ENCODE results near the gene ZNF106.

ZNF106 gene

DNA sequence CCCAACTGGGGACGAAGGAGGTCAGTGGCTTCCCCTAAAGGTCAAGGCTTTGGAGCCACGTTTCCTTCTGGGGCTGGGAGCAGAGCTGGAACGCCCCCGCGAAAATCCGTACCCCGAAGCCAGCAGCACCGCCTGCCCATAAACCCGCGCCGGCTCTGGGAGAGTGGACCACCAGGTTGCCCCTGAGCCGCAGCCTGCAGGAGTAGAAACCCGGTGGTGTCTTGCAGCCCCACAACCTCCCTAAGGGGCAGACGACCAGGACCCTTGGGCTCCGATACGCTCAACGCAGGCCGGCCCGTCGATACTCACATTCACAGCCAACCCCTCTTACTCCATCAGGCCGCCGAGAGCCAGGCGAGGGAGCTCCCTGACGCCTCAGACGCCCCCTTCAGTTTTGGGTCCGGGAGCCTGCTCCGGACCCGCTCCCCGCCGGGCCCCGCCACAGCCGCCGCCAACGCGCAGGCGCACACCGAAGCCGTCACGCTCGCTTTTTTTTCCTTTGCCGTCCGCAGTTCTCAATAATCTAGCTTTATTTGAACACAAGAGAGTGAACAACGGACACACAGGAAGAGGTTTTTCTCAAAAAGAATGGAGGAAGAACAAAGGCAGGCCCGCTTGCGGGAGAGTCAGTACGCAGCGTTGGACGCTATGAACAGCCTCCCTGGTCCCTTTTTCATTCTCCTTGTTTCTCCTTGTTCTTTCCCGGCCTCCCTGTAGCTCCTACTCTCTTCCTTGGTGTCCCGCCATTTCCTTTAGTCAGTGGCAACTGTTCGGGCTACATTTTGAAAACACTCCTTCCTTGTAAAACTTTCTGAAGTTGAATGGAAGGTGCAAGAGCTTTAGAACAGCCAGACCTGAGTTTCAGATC lies at the start of gene ZNF106:
Gene ZNF106 (minus strand): TSS at position 471 of the 868 bp plus-strand sequence. CDS start 18,852 bp downstream, outside the sequence.
- DNase-seq (ENCODE audit: low spot score), result peak; percentile 96

DNA sequence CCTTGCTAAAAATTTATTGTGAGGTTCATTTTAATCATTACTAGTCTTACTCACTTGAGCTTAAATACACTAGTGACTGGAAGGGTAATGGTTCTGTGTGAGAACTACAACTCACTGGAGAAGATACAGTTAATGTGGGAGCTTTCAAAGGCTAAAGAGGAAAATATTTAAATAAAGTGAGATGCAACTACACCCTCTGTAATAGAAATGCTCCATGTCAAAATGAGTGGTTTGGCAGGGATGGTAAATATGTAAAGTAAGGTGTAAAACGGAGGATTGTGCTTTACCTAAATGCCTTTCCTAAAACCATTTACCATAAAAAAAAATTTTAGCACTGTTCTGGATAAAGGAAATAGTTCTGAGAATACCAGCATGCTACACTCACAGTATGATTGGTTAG lies 42.3 kb upstream of the ZNF106 start:
- DNase-seq (ENCODE audit: low spot score), result no peak

DNA sequence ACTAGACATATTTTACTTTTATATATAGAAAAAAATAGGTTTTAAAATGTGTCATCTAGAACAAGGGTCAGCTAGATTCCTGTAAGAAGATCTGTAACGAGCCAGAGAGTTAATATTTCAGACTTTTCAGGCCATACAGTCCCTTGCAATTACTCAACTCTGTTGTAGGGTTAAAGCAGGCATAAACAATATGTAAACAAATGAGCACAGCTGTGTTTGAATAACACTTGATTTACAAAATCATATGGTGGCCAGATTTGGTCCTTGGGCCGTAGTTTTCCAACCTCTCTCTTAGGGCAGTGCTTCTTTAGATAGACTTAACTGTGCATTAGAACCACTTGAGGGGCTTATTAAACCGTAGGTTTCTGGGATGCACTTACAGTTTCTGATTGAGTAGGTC lies 38.0 kb upstream of the ZNF106 start:
- DNase-seq (ENCODE audit: low spot score), result no peak

DNA sequence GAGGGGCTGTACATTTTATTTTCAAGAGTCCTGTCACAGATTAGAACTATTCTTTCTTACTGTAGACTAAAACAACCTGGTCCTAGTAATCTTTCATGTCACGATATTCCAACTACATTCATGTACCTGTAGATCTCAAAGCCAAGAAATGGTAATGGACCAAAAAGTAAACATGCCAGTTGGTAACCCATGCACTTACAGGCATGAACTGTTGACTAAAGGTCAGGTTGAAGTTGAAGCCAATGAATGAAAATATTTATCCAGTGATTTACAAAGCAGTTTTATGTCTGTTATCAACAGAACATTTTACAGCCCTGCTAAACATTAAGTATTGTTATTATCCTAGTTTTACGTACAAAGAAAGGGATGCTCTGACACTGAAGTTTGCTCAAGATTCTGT lies 32.4 kb upstream of the ZNF106 start:
- no peak for DNase-seq (ENCODE audit: low spot score)

DNA sequence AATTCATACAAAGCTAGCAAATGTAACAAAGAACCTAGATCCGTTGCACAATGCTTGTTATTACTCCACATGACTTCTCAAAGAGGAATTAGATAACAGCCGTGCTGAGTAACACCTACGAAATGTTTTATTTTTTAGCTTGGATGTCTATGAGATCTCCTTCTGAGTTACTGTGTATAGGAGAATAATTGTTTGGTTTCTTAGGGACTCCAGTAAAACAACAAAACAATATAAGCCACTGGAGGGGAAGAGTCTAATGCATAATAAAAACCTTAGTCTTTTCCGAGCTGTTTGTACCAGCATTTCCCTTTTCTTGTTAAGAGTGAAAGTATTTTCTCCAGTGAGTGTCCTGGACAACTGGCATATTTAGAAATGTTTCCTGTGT lies 20.1 kb upstream of the ZNF106 start:
- DNase-seq (ENCODE audit: low spot score), result peak; percentile 26

DNA sequence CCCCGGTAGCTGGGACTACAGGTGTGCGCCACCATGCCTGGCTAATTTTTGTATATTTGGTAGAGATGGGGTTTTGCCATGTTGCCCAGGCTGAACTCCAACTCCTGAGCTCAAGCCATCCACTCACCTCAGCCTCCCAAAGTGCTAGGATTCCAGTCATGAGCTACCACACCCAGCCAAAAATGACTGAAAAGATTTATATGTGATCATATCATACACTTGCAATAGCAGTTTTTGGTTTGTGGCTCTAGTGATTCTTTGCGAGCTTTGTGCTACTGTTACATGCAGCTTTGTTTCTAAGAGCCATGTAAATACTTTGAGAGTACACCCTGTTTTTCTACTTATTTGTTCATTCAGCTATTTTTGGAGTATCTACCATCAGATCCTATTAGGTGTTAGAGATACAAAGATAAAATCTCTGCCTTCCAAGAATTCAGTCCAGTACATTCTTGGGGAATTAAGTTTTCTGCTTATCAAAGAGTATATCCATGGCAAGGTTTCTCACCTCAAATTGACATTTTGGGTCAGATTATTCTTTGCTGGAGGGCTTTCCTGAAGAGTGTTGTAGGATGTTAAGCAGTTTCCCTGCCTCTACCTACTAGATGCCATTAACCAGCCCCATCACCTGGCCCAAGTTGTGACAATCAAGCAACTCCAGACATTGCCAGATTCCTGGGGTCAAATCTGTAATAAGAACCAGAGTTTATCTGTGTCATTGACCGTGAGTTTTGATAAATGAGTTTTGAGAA lies 19.5 kb upstream of the ZNF106 start:
- no peak for DNase-seq (ENCODE audit: low spot score)

DNA sequence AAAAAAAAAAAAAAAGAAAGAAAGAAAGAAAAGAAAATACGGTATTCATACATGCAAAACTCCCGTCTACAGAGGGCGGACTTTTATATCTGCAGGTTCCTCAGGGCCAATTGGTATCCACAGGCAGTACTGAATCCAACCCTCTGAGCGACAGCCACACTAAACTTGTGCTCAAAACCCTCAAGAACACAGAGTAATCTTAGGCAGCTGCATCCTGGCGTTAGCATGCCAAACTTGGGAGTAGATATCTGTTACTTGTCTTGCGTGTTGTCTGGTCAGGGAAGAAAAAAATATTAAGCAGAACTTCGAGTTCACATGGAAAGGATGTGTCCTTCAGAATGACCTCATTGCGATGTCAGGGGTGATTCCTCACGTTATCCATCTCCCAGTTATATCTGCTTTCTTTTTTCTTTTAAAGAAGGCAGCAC lies 17.3 kb upstream of the ZNF106 start:
- peak; percentile 18 for DNase-seq (ENCODE audit: low spot score)

DNA sequence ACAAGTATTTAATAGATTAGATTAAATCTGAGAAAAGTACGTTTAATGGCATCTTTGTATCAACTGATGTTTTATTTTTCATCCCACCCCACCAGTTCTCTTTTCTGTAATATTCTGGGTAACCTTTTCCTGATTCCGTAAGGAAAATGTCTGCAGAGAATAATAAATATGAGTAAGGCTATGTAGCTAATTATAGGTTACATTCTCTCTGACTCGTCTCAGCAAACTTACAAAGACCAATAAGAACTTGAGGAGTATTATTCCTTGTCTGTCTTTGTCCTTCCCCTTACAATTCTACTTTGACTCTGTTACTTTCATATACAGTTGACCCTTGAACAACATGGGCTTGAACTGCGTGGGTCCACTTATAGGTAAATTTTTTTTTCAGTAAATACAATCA lies 16.6 kb upstream of the ZNF106 start:
- peak; percentile 6 for DNase-seq (ENCODE audit: low spot score)

DNA sequence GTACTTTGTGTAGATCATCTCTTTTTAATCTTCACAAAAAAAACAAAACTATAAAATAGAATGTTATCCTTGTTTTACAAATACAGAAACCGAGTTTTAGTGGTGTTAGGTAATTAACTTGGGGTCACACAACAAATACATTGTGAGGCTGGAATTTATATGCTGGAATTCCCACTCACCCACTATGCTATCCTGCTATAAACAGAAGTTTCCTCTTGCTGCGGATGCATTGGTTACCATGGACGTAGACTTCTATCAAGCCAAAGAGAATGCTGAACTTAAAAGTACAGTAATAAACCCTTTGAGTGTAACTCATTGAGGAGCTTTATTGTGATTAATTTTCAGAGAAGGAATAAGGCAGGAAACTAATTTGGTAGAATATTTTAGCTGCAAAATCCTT lies 13.7 kb upstream of the ZNF106 start:
- no peak for DNase-seq (ENCODE audit: low spot score)

DNA sequence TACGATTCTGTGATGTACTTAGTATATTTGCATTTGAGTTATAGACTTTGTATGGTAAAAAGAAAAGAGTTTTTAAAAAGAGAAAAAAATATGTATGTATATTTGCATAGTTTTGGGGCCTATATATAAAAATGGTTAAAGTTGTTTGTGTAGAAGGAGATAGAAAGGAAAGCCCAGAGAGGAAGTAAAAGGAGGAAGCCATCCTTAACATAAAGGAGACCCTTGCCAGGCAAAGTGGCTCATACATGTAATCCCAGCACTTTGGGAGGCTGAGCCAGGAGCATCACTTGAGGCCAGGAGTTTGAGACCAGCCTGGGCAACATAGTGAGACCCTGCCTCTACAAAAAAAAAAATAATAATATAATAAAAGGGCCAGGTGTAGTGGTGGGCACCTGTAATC lies 12.9 kb upstream of the ZNF106 start:
- no peak for DNase-seq (ENCODE audit: low spot score)

DNA sequence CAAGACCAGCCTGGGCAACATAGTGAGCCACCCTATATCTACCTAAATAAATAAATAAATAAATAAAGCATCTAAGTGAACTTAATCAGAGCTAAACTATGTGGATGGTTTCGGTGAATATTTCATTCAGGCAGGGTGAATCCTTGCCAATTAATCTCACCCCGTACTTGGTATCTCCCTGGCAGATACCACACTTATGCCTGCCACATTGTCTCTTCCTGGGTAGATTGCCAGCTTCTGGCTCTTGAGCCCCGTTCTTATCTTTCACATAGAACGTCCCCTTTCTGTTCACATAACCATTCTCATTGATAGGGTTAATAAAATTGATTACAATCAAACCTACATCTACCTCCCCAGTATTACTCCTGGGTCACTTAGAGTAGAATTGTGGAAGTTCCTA lies 11.5 kb upstream of the ZNF106 start:
- no peak for DNase-seq (ENCODE audit: low spot score)

DNA sequence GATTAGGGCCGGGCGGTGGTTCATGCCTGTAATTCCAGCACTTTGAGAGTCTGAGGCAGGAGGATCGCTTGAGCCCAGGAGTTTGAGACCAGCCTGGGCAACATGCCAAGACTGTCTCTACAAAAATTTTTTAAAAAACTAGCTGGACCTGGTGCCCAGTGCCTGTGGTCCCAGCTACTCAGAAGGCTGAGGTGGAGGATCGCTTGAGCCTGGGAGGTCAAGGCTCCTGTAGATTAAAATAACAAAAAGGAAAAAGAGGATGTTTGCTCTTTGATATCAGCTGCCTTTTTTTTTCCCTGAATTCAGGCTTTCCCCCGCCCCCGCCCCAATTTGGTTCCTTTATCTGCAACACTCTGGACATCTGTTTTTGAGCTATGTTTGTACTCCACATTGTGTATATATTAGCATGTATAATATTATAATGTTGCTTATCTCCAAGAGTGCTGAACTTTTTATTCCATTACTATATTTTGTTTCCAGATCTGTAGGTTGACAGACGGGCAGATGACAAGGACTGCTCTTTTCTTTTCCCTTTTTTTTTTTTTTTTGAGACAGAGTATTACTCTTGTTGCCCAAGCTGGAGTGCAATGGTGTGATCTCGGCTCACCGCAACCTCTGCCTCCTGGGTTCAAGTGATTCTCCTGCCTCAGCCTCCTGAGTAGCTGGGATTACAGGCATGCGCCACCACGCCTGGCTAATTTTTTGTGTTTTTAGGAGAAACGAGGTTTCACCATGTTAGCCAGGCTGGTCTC lies 9.1 kb upstream of the ZNF106 start:
- DNase-seq (ENCODE audit: low spot score), result no peak

DNA sequence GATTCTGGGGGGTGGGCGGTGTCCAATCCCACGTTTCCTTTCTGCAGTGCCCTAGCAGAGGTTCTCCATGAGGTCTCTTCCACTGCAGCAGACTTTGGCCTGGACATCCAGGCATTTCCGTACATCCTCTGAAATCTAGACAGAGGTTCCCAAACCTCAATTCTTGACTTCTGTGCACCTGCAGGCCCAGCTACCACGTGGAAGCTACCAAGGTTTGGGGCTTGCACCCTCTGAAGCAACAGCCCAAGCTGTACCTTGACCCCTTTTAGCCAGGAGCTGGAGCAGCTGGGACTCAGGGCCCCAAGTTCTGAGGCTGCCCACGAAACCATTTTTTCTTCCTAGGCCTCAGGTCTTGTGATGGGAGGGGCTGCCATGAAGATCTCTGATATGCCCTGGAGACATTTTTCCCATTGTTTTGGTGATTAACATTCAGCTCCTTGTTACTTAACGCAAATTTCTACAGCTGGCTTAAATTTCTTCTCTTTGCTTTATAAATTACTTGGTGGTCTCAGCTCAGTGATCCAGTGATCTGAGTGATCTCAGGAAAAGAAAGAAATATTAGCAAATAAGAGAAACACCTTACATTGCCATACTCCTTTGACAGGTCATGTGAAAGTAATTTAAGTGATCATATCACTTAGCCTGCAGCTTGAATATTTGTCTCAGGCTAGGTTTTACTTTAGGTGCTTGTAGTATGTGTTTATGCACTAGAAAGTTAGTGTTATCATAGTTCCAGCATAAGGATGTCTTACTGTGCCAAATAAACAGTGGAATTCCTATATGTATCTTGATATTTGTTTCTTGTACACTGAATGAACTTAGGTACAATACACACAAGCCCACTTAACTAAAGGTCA lies 7.5 kb upstream of the ZNF106 start:
- DNase-seq (ENCODE audit: low spot score), result no peak

DNA sequence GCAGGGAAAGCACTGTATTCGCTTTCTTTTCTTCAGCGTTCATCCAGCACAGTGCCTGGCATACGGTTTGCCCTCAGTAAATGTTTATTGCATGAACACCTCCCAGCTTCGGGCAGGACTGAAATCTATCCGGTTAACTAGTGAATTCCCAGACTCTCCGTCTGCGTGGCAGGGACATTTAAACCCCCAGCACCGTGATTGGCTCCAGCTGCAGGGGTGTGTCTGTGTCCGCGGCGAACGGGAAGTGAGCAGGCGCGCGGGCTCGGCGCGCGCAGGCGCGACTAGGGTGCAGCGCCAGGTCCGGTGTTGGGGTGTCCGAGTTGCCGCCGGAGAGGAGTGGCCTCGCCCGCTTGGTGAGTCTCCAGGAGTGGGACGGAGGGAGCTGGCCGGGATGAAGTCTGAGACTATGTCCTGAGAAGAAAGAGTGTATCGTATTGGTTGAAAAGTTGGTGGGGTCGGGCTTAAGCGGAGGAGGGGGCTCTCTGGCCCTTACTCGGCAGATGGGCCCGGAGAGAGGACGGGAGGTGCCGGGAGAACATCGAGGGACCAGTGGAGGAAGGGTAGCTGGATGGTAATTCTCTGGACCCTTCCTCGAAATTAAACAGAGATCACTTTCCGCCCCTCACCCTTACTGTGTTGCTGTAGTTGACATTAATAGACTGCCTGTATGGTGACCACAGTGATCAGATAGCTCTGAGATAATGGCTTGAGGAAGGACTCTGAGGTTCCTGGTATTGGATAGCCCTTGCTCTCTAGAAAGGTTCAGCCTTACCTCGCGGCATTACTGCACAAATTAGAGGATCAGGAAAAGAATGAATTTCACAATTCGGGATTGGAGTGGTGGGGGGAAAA lies 4.6 kb upstream of the ZNF106 start, which contains the start of gene SNAP23:
Gene SNAP23 (plus strand): TSS at position 274 of the 852 bp plus-strand sequence. CDS start 16,213 bp downstream, outside the sequence.
- DNase-seq (ENCODE audit: low spot score), result peak; percentile 98

DNA sequence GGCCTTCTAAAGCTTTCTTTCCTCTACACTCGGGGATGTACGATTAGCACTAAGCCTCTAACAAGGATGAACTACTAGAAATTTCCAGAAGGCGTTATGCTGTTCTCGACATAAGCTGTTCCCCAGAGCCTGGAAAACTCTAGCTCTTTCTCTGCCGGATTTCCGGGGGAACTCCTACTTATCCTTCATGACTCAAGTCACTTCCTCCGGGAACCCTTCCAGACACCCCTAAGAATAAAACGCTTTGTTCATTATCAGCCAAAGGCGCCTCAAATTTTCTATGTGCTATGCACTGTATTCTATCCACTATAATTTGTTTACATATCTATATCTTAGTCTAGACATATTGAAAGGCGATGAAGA lies 4.0 kb upstream of the ZNF106 start:
- DNase-seq (ENCODE audit: low spot score), result peak; percentile 56

DNA sequence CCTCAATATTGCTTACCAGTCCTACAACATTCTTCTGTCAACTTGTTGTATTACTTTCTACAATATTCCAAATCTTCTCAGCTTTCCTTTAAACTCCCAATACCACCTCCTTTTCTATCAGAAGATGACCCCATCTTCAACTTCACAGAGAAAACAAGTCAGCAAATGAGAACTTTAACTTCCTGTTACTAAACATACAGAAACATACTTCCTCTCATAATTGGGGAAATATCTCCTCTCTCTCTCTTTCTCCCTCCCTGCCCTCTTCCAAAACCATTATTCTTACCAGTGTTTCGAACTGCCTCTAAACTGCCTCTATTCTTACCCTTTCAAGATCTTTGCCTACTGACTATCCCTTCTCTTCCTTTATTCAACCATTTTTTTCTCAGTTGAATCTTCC lies 2.7 kb upstream of the ZNF106 start:
- no peak for DNase-seq (ENCODE audit: low spot score)

DNA sequence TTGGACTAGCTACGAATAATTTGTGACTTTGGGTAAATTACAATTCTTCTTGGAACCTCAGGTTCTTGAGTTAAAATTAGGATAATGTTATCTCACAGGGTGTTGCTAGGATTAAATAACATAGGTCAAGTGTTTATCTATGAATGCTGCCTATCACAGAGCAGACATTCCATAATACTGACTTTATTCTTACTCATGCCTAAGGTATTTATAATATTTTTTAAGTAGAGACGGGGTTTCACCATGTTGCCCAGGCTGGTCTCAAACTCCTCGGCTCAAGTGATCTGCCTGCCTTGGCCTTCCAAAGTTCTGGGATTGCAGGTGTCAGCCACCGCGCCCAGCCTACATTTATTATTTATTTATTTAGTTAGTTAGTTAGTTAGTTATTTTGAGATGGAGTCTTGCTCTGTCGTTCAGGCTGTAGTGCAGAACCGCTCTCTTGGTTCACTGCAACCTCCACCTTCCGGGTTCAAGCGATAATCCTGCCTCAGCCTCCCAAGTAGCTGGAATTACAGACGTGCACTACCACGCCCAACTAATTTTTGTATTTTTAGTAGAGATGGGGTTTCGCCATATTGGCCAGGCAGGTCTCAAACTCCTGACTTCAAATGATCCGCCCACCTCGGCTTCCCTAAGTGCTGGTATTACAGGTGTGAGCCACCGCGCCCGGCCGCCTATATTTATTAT lies 741 bp upstream of the ZNF106 start:
- DNase-seq (ENCODE audit: low spot score), result peak; percentile 63

DNA sequence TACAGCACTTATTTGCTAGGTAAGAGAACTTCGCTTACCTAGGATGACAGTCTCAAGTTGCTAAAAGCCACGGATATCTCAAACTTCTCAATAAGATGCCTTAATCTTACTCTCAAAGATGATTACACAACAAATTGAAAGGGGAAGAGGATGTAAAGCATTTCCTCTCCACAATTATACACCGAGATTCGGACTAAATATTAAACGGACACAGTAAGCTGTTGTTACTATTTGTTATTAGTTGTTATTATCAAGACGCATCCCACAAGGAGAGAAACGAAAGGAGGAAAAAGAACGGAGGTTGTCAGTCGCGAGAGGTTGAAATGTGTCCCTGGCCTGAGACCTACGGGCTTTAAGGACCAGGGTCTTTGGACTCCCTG lies 660 bp downstream of the ZNF106 start:
- DNase-seq (ENCODE audit: low spot score), result peak; percentile 7

DNA sequence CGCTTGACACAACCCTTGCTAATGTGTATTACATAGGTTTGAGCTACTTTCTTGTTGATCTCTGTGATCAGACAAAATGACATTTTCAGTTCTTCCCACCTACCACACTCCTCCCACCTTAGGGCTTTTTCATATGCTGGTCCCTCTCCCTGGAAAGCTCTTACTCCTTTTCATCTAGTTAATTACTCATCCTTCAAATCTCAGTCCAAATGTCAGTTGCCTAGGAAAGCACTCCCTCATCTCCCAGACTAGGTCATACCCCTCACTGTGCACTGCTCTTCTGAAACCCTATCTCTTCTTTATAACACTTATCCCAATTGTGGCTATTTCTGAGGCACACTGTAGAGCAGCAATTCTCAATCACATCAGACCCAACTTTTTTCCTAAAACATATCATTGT lies 7.3 kb downstream of the ZNF106 start:
- no peak for DNase-seq (ENCODE audit: low spot score)

DNA sequence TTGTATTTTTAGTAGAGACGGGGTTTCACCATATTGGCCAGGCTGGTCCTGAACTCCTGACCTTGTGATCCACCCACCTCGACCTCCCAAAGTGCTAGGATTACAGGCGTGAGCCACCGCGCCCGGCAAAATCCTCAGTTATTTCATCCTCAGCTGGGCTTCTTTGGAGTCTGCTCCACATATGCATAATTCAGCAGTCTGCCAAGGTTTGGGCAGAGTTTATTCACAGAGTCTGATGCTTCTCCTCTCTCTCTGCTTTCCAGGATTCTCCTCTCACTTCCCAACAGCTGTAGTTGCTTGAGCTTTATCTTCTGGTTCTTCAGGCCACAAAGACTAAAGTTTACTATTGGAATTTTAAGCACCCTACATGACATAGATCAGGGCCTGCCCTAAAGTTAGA lies 8.2 kb downstream of the ZNF106 start:
- DNase-seq (ENCODE audit: low spot score), result no peak
